CD14-positive monocyte (primary cell): Measurements from ENCODE around the gene TRAPPC12. TPM values are rescaled to one million over a fixed set of nuclear protein-coding genes. Genes with fewer than 3 reads are reported as not detected.
A peak's percentile ranks its signal among the peaks of the same experiment; 100 is the strongest.

Experiments used
- DNase-seq, 3 donors: peaks; one replicate each; pipeline ENCODE4 v3.0.0-alpha.2; 2011 to 2022
- H2AFZ ChIP-seq: 2 replicates; pipeline ENCODE4 v1.6.0; 2012; ENCODE audit warnings: mild to moderate bottlenecking, low read depth, low read length, inconsistent platforms; ENCODE audit not compliant: insufficient read depth, poor library complexity, severe bottlenecking
- H3K27ac ChIP-seq, 2 donors: 1 replicate in 1 of 2; 2 replicates in 1 of 2; pipeline ENCODE4 v1.5.1; 2012 to 2013; ENCODE audit warnings: low read length in 2 of 2, control low read depth in 1 of 2, inconsistent platforms in 1 of 2, low read depth in 1 of 2, mild to moderate bottlenecking in 1 of 2
- H3K27me3 ChIP-seq, 2 donors: one replicate each; pipeline versions ENCODE4 v1.6.0 to v1.6.1; 2011 to 2013; ENCODE audit warnings: low read length in 2 of 2; ENCODE audit not compliant: control insufficient read depth in 2 of 2, insufficient read depth in 2 of 2
- H3K36me3 ChIP-seq, 2 donors: replicated peaks in 1 of 2; 1 replicate in 1 of 2; 2 replicates in 1 of 2; pipeline versions ENCODE4 v1.5.1 to v1.6.1; 2012 to 2013; ENCODE audit warnings: low read length in 2 of 2, control low read depth in 1 of 2, inconsistent platforms in 1 of 2, mild to moderate bottlenecking in 1 of 2; ENCODE audit not compliant: insufficient read depth in 2 of 2, control insufficient read depth in 1 of 2
- H3K4me1 ChIP-seq, 2 donors: 1 replicate in 1 of 2; 2 replicates in 1 of 2; pipeline versions ENCODE4 v1.5.1 to v1.6.1; 2012 to 2013; ENCODE audit warnings: low read length in 2 of 2, control low read depth in 1 of 2, inconsistent platforms in 1 of 2, mild to moderate bottlenecking in 1 of 2, moderate library complexity in 1 of 2; ENCODE audit not compliant: insufficient read depth in 2 of 2, control insufficient read depth in 1 of 2
- H3K4me2 ChIP-seq: replicated peaks from 2 replicates; pipeline ENCODE3; 2012; ENCODE audit warnings: low read length, moderate library complexity, mild to moderate bottlenecking; ENCODE audit not compliant: poor library complexity, severe bottlenecking; ENCODE audit errors: extremely low read depth
- H3K4me3 ChIP-seq, 3 experiments: fragments of 200-600 bp in 1 of 3; sonication (generic) in 1 of 3; replicated peaks in 1 of 3; 1 replicate in 2 of 3; 2 replicates in 1 of 3; pipeline ENCODE4 v1.5.1; 2011 to 2013; ENCODE audit warnings: low read length in 3 of 3, mild to moderate bottlenecking in 3 of 3, control low read depth in 2 of 3, low read depth in 2 of 3, inconsistent platforms in 1 of 3, moderate library complexity in 1 of 3
- H3K79me2 ChIP-seq: 2 replicates; pipeline ENCODE4 v1.6.0; 2012; ENCODE audit warnings: mild to moderate bottlenecking, control low read depth, inconsistent platforms, low read length, moderate library complexity; ENCODE audit not compliant: insufficient read depth
- H3K9ac ChIP-seq: 2 replicates; pipeline ENCODE4 v1.6.0; 2017; ENCODE audit warnings: low read length, mild to moderate bottlenecking; ENCODE audit not compliant: insufficient read depth, poor library complexity, severe bottlenecking
- H3K9me3 ChIP-seq, 2 donors: replicated peaks in 1 of 2; 1 replicate in 1 of 2; 2 replicates in 1 of 2; pipeline versions ENCODE4 v1.5.1 to v1.6.1; 2012 to 2013; ENCODE audit warnings: low read length in 2 of 2, control low read depth in 1 of 2; ENCODE audit not compliant: control insufficient read depth in 1 of 2, insufficient read depth in 1 of 2
- H4K20me1 ChIP-seq: 2 replicates; pipeline ENCODE4 v1.6.0; 2012; ENCODE audit warnings: mild to moderate bottlenecking, low read length, control low read depth, moderate library complexity; ENCODE audit not compliant: insufficient read depth
- H3K27ac Mint-ChIP-seq, 7 donors: one replicate each; pipeline ENCODE4 v1.8.0; 2020; ENCODE audit warnings: mild to moderate bottlenecking in 7 of 7, mixed read lengths in 7 of 7, moderate library complexity in 6 of 7, inconsistent platforms in 2 of 7
- H3K27me3 Mint-ChIP-seq, 3 donors: one replicate each; pipeline ENCODE4 v1.8.0; 2021 to 2022; ENCODE audit warnings: low read depth in 3 of 3, mild to moderate bottlenecking in 3 of 3, mixed read lengths in 3 of 3, moderate library complexity in 3 of 3, inconsistent platforms in 1 of 3
- H3K36me3 Mint-ChIP-seq, 2 donors: one replicate each; pipeline ENCODE4 v1.8.0; 2020; ENCODE audit warnings: mixed read lengths in 2 of 2, inconsistent platforms in 1 of 2, mild to moderate bottlenecking in 1 of 2
- H3K4me1 Mint-ChIP-seq: one replicate; pipeline ENCODE4 v1.8.0; 2020; ENCODE audit warnings: mild to moderate bottlenecking, mixed read lengths
- H3K4me3 Mint-ChIP-seq, 2 donors: one replicate each; pipeline ENCODE4 v1.8.0; 2020; ENCODE audit warnings: mild to moderate bottlenecking in 2 of 2, mixed read lengths in 2 of 2, moderate library complexity in 1 of 2
- H3K9me3 Mint-ChIP-seq, 7 donors: one replicate each; pipeline ENCODE4 v1.8.0; 2020 to 2022; ENCODE audit warnings: mixed read lengths in 7 of 7, mild to moderate bottlenecking in 6 of 7, moderate library complexity in 6 of 7, inconsistent platforms in 2 of 7
- CTCF ChIP-seq: fragments of 200-600 bp; IDR thresholded peaks from one replicate; pipeline ENCODE4 v1.8.0; 2022; ENCODE audit warnings: antibody characterized with exemption, mild to moderate bottlenecking
- WGBS: methylation state at CpG from one replicate; pipeline ENCODE4 v1.1.5; 2013; ENCODE audit warnings: missing lambda C conversion rate; ENCODE audit not compliant: insufficient coverage; 5-methylcytosine and 5-hydroxymethylcytosine counted together
- intact Hi-C, 2 donors: fragments of 100-400 bp; cut with micrococcal nuclease; formaldehyde crosslinking; loops; one replicate each; pipeline versions ENCODE4 v1.15.0 to v1.15.1; 2023
- polyA plus RNA-seq, 3 donors: library from polyadenylated mRNA; depleted of rRNA in 1 of 3; unstranded in 2 of 3; stranded (reverse) in 1 of 3; fragments of 300-500 nt in 2 of 3; fragments of >200 nt in 1 of 3; fragmentation: Illumina TruSeq in 2 of 3; gene quantifications; 1 replicate in 2 of 3; 2 replicates in 1 of 3; pipeline ENCODE4 v1.2.3, GENCODE V29; 2012 to 2021

The TRAPPC12 gene
- polyA plus RNA-seq, 3 donors = 26.6 to 72.1 (median 44.7) TPM

GRCh38 chr2:3490191-3491170 is 111.0 kb downstream of the TRAPPC12 start:
- H3K9ac ChIP-seq = no peak overlapping the region
- no peaks in the 10 kb centered on the region for H4K20me1 ChIP-seq
- H3K9me3 ChIP-seq = peaks cover 0 to 17% of the 10 kb centered on the region in 2 donors
- Mint-ChIP-seq H3K36me3 (peaks cover 13 to 19% of the 10 kb centered on the region in 2 donors), H3K27ac (peak overlapping the region in 2 of 7 donors; percentile 1 to 43), H3K4me3 (no peak overlapping the region), H3K9me3 (peaks cover 5 to 13% (median 7%) of the 10 kb centered on the region in 7 donors), H3K4me1 (peaks cover 1% of the 10 kb centered on the region), H3K27me3 (no peaks in the 10 kb centered on the region)
- H3K27ac ChIP-seq = no peak overlapping the region
- H3K36me3 ChIP-seq = peaks cover 4 to 12% of the 10 kb centered on the region in 2 donors
- H3K4me2 ChIP-seq = no peak overlapping the region
- WGBS = 70% methylated on average over 21 of the region's 27 CpGs
- no peak overlapping the region for H3K4me3 ChIP-seq
- no peaks in the 10 kb centered on the region for H3K4me1 ChIP-seq
- no peak for TF ChIP-seq CTCF
- intact Hi-C loops = no loop called here
- H2AFZ ChIP-seq = no peak overlapping the region
- no peaks in the 10 kb centered on the region for H3K27me3 ChIP-seq
- no peak for DNase-seq
- no peaks in the 10 kb centered on the region for H3K79me2 ChIP-seq

GRCh38 chr2:3491306-3491705 is 111.8 kb downstream of the TRAPPC12 start:
- Mint-ChIP-seq H3K4me1 (peaks cover 1% of the 10 kb centered on the region), H3K27ac (no peak overlapping the region), H3K36me3 (peaks cover 14 to 19% of the 10 kb centered on the region in 2 donors), H3K4me3 (no peak overlapping the region), H3K27me3 (peaks cover 0 to 1% (median 0%) of the 10 kb centered on the region in 3 donors), H3K9me3 (peaks cover 2 to 8% (median 5%) of the 10 kb centered on the region in 7 donors)
- peaks cover 0 to 9% of the 10 kb centered on the region in 2 donors for H3K9me3 ChIP-seq
- H3K4me3 ChIP-seq = no peak overlapping the region
- TF ChIP-seq CTCF = no peak
- no peak overlapping the region for H2AFZ ChIP-seq
- no peaks in the 10 kb centered on the region for H4K20me1 ChIP-seq
- WGBS = 19% methylated on average over 6 of the region's 6 CpGs
- H3K27me3 ChIP-seq = no peaks in the 10 kb centered on the region
- no peak overlapping the region for H3K4me2 ChIP-seq
- H3K36me3 ChIP-seq = peaks cover 6 to 14% of the 10 kb centered on the region in 2 donors
- H3K9ac ChIP-seq = no peak overlapping the region
- H3K27ac ChIP-seq = no peak overlapping the region
- DNase-seq = no peak
- no peaks in the 10 kb centered on the region for H3K4me1 ChIP-seq
- H3K79me2 ChIP-seq = no peaks in the 10 kb centered on the region
- intact Hi-C loops = no loop called here
